ACHN (cell line): ENCODE results near the gene NEGR1.
"Not testable (repeated sequence)": the region's sequence is repeated elsewhere in the genome, so short reads cannot be mapped to it uniquely, and the experiment has no call there.

ENCODE experiments used
- DNase-seq: peaks from one replicate; pipeline ENCODE4 v3.0.0-alpha.2; 2015
- in situ Hi-C: cut with HindIII; loops from 2 replicates; pipeline ENCODE4 v1.10.0; 2017; ENCODE audit warnings: low sequenced_read_pairs, low pct_ligation_motif_present, low pct_unique_long_range_greater_than_20kb

NEGR1 gene

DNA sequence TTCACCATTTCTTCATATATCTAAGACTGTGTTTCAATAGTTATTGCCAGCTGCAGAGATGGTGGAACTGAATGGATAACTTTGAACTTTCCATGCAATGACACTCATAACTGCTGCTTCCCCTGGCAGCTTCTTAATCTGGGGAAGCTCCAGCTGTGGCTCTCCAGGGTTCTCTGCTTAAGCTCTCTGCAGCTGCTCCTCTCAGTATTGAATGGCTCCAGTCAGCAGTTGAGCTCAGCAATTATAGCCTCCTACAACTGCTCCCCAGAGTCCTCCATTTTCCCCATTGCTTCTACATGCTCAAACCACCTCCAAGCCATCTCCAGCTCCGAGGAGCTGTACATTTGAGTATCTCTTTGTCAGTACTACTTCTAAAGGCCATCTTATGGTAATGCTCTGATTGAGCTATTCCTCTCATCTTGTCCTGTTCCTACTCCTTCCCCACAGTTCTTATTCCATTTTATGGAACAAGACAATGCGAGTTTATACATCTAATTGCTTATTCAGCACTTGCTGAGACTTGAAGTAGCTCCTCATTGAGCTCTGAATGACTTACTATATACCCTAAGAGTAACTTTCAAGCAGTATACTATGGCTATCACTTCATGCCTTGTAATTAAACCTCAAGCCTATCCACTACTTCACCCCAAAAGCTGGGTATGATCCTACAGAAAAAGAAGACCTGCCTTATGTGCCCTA, 362.4 kb downstream of the NEGR1 start:
- no peak for DNase-seq
- in situ Hi-C loops, result no loop called here

DNA sequence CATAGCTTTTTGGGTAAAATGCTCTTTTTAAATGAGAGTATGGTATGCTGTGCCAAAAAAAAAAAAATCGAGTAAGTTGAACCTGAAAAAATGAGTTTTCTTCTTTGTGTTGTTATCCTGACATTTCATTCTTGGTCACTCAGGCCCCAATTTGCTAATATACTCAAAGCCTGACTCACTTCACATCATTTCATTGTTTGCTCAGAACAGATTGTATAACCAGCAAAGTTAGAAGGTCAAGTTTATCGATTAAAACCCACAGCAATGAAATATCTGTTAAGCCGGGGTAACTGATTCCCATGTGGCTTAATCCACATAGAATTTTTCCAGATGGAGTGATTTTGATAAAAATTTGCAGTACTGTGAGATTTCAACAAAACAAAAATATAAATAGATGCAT, 363.7 kb downstream of the NEGR1 start:
- no peak for DNase-seq
- in situ Hi-C loops, result no loop called here

DNA sequence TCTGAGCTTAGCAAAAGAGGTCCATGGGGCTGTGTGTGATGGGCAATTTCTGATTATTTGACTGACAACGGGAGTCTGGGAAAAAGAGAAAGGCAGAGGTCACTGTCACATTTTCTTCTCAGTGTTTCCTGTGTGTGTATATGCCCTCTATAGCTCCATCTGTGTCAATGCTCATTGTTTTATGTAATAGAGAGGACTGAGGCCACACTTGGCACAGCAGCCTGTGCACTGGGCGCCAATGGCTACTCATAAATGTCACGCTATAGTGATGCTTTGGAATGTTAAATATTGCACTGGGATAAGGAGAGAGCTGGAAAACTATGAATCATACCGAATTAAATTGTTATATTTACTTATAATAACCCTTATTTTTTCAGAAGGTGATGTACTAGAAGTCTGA, 365.4 kb downstream of the NEGR1 start:
- peak; percentile 3 for DNase-seq
- in situ Hi-C loops, result no loop called here

DNA sequence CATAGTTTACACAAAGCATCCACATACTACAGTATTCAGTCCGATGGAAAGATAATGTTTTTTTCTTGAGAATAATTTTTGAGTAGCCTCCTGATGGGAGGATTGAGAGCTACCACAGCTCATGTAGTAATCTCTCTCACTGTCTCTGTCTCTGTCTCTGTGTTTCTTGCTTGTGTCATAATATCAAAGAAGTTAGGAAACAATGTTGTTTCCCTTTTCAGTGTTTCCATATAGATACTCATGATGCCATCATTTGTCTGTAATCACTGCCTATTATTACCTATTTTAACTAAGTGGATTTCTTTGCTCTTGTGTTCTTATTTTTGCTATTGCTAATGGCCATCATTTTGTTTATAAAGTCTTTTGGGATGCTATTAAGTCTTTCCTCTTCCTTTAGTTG, 367.7 kb downstream of the NEGR1 start:
- DNase-seq, result no peak
- in situ Hi-C loops, result no loop called here

DNA sequence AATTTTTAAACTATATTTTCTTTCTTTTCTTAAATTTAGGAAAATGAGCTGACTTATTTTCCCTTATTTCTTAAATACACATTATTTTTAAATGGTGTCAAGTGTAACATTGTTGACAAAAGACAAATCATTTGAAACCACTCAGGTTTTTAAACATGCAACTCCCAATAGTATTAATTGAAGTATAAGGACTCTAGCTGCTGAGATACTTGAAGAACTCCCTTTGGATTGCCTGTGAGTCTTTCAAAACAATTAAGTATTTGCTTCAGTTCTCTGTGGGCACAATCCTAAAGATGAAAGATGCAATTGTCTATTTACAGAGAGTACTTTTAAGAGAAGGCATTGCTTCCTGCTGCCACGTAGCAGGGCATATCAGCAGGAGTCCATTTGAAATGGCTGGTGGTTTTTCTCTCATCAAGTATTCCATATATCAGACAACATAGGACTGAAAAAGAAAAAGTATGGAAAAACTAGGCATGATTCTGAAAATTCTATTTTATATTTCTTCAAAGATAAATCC, 373.4 kb downstream of the NEGR1 start:
- DNase-seq, result no peak
- in situ Hi-C loops, result no loop called here

DNA sequence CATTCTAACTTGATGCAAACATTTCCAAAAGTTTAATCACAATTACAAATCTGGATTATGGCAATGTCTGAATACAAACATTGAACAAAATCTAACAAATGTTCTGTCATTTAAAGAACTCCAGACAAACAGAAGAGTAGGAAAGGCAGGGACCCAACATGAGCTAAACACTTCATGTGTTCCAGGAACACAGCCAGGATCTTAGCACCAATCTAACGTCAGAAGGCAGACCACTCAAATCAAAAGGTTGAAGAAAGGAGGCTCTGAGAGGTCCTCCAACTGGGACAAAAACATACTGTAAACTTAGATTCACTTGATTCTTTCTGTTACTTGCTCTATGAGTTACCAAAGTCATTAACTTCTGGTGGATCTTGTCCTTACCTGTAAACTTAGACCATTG, 374.0 kb downstream of the NEGR1 start:
- in situ Hi-C loops, result no loop called here
- no peak for DNase-seq

DNA sequence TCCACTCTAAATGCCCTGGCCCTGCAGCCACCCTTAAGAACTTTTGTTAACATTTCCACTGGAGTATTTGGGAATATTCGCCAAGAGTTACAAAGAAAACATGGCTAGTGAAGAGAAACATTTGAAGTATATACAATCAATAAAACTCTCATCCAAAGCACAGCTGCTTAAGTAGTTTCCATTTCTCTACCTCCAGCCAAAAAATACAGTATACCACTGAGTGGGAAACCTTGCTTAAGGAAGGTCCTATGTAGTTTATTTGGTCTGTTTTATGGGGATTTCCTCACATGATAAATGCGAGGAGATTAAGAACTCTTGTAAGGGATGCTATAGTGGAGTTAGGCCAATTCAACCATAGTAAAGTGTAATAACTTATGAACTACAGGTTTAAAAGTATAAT, 382.5 kb downstream of the NEGR1 start:
- no peak for DNase-seq
- in situ Hi-C loops, result no loop called here

DNA sequence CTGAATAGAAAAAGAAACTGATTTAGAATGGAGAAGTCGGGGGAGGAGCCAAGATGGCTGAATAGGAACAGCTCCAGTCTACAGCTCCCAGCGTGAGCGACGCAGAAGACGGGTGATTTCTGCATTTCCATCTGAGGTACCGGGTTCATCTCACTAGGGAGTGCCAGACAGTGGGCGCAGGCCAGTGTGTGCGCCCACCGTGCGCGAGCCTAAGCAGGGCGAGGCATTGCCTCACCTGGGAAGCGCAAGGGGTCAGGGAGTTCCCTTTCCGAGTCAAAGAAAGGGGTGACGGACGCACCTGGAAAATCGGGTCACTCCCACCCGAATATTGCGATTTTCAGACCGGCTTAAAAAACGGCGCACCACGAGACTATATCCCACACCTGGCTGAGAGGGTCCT, 394.2 kb downstream of the NEGR1 start:
- in situ Hi-C loops, DNase-seq: not testable (repeated sequence)

DNA sequence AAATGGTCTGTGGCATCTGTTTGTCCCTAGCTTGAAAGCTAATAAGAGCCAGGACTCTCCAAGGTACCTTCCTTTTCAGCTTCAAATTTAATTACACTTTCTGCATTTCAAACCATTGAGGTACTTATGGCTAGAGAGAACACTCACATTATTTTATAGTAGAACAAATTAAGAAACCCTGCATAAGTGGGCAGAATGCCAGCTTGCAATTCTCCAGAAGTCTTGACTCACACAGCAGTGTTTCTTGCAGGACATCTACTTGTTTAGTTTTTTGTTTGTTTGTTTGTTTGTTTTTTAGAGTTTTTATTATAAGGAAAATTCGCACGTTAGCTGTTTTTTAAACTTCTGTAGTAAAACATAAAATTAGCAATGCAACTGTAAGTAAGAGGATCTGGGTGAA, 397.2 kb downstream of the NEGR1 start:
- in situ Hi-C loops, result no loop called here

DNA sequence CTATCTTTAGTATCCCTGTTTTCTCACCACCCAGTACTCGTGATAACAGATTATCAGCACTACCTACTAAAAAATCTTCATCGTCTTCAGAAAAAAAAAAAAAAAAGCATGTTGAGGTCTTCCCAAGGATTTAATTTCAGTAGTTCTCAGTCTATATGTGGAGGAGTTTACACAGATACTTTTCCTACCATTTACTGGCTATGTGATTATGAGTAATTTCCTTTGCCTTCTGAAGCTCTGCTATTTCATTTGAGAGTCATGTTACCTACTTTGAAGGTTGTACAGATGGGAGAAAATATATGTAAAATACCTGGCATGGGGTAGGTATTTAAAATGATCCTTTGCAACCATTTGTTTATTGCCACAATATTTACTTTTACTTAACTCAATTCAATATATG, 399.7 kb downstream of the NEGR1 start:
- in situ Hi-C loops, result no loop called here
- no peak for DNase-seq

More for the DNA sequence above, 397.2 kb downstream of the NEGR1 start:
- DNase-seq, result no peak

DNA sequence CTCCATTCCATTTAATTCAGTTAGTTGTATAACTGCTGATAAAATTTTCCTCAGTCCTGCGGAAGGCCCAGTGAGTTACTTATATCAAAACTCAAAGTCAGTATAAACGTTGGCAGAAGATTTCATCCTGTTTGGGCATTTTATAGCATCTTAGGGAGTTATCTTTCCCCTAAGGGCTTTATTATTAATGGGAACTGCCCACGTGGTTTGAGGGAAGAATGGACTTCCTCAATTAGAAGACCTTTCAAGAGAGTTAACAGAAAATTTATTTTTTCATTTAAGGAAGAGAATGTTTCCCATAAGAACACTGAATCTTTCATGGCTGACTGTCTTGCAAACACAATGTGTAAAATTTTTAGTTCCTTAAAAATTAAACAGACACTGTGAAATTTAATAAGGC, 400.1 kb downstream of the NEGR1 start:
- in situ Hi-C loops, result no loop called here
- DNase-seq, result no peak

DNA sequence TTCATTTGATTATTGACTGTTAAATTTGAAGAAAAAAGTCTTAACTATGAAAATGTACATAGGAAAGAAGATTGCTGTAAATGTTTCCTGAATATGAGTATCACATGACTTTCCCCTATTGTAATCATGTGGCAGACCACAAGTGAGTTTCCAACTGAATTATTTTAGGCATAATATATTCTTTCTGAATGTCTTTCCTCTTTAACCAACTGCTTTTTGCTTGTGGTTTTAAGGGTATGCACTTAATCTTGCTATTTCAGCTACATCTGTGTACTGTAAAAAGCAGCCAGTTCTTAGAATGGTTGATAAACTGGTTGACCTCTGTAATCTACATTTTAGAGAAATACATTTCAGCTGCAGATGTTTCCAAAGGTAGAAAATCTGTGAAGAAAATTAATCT, 400.7 kb downstream of the NEGR1 start:
- DNase-seq, result no peak
- in situ Hi-C loops, result no loop called here

DNA sequence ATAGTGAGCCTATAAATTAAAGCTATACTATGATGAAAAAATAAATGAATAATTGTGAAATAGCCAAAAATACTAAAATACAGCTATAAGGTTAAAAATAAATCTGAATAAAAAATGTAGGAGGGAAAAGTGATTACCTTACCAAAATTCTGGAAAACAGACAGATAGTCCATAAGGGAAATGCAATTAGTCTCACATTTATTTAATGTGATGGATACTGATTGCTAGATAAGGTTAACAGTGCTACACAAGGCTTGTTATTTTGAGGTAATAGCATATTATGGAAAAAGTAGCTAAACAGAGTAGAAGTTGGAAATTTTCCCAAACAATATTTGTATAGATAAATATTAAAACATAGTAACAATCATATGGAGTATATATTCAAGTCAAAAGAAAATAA, 413.0 kb downstream of the NEGR1 start:
- no peak for DNase-seq
- in situ Hi-C loops, result no loop called here

DNA sequence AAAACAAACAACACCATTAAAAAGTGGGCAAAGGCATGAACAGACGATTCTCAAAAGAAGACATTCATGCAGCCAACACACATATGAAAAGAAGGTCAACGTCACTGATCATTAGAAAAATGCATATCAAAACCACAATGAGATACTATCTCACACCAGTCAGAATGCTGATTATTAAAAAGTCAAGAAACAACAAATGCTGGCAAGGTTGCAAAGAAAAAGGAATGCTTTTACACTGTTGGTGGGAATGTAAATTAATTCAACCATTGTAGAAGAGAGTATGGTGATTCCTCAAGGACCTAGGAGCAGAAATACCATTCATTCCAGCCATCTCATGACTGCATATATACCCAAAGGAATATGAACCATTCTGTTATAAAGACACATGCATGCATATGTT, 419.6 kb downstream of the NEGR1 start:
- in situ Hi-C loops, result no loop called here
- DNase-seq, result no peak

DNA sequence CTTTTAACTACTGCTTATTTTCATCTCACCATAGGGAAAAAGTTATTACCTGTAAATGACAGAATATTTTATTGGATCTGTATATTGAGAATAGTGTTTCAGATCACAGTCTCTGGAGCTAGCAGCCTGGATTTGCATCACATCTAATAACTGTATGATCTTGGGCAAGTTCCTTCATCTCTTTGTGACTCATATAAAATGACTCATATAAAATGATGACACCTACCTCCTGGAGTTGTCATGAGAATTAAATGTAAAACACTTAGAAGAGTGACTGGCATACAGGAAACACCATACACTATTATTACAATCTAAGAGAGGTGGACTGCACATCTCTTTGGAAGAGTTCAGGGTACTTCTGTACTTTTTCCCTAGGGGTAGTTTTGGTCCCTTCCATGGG, 421.3 kb downstream of the NEGR1 start:
- DNase-seq, result peak; percentile 68
- in situ Hi-C loops, result no loop called here

DNA sequence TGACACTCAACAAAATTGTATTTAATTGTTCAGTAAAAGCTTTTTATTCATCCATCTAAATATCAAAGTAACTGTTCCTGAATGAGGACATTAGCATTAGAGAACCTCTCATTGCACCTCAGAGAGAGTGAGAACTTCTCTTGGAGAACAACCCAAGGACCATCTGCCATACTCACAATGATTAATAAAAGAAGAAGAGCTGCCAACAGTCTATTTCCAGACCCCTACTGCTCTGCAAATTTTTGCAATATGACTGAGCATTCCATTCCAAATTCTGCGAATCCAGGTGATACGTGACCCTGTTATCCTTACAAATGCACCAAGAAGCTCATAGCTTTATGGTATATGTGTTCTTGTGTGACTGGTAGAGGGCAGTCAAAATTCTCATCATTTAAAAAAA, 422.5 kb downstream of the NEGR1 start:
- no peak for DNase-seq
- in situ Hi-C loops, result no loop called here

DNA sequence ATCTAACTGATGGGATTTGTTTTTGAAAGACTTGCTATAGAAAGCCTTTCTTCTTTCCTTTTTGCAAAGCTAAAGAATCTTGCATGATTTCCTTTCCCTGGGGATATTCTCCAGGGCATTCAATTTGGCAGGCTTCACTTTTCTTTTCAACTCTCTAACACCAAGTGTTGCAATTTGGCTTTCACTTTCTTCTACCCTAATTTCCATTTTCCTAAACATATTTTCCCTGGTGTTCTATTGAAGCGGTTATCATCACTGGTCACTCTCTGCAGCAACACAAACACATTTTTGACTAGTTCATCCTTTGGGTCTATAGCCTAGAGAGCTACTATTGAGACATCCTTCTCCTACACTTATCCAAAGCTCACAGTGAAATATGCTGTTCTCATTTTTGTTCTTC, 424.5 kb downstream of the NEGR1 start:
- DNase-seq, result no peak
- in situ Hi-C loops, result no loop called here

DNA sequence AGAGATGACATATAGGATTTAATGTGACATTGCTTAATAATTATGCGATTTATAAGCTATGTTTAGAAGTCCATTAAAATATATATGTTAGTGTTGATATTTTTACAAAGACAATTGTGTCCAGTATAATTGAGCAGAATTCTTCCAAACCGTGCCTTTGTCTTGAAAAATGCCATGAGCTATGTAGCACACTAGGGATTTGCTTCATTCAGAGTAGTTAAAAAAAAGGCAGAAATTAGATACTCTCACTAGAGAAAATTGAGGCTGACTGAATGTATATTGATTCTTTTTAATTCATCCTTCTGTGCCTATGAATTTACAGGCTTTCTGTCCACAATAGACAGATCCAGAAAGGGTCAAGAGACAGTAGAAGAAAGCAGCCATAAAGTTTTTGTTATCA, 429.0 kb downstream of the NEGR1 start:
- in situ Hi-C loops, result no loop called here
- no peak for DNase-seq

DNA sequence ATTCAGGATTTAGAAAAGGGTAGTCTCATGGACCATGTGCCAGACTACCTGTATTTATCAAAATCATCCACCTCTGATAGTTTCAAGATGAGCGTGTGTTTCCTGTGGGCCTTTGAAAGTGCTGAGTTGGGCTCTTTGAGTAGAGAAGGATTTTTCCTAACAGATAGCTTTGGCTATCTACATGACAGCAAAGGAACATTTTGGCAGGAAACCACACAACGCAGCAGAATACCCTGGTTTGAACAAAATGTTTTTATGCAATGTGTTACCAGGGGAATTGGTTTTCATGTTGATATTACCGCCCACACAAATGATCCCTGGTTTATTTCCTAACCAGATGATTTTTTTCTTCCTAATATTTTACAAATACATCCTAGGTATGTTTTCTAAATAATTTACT, 431.4 kb downstream of the NEGR1 start:
- in situ Hi-C loops, result no loop called here
- no peak for DNase-seq

DNA sequence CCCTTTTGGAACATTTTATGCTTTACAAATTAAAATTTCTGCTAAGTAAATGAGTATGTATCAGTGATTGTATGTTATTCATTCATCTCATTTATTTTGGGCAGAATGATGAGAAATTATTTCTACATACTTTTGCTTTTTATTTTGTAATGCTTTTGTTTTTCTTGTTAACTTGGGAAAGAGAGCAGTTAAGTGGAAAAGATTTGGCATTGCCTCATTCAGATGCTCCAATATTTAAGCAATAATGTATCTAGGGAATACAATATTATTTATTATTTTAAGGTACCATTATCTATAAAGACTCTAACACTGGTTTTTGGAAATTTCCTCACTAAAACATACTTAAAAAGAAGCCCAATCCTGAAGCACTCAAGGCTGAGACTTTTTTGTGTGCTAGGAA, 431.8 kb downstream of the NEGR1 start:
- in situ Hi-C loops, result no loop called here
- DNase-seq, result no peak

DNA sequence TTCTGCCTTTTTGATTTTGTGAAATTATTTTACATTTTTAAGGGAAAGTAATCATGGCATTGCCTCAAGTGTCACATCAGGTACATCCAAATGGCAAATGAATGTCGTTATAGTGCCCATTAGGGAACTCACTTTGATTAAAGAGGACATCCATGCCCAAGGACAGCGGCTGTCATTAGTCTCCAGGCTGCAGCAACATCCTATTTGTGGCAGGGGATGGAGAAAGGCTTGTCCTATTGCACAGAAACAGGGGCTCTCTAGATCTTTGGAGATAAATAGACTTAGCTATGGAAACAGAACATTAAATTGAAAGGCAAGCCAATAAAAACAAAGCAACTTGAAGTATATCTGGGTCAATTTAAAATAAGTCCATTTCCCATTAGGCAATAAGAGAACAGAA, 439.3 kb downstream of the NEGR1 start:
- DNase-seq, result no peak
- in situ Hi-C loops, result no loop called here
